PC-3 (cell line): ENCODE data around the gene GLI3. TPM values are rescaled to one million over a fixed set of nuclear protein-coding genes. Genes with fewer than 3 reads are reported as not detected.

Experiments used
- ATAC-seq: fragments of 200-7000 bp; cut with Tn5 transposase; 2 replicates; pipeline ENCODE4 v1.9.1; 2020; ENCODE audit warnings: mild to moderate bottlenecking, moderate library complexity
- BruUV-seq: library from RNA; stranded (reverse); fragments of 400-500 nt; replicated peaks from 2 replicates; lab custom pipeline; 2021; lab: Mats Ljungman, UMichigan
- CTCF ChIA-PET: fragments of 300-600 bp; sonication (Branson Sonifier 250); formaldehyde crosslinking; loops from one replicate; lab custom pipeline; 2022; ENCODE audit warnings: antibody characterized with exemption; lab: Charles Lee
- POLR2A ChIA-PET: fragments of 300-600 bp; sonication (Branson Sonifier 250); formaldehyde crosslinking; loops from one replicate; lab custom pipeline; 2022; ENCODE audit warnings: antibody characterized with exemption; ENCODE audit not compliant: unreplicated experiment; lab: Charles Lee
- DNase-seq: peaks from one replicate; pipeline ENCODE4 v3.0.0-alpha.2; 2015
- H2AFZ ChIP-seq: fragments of 300-600 bp; sonication (generic); 2 replicates; pipeline ENCODE4 v1.6.0; 2016; ENCODE audit warnings: antibody characterized with exemption, low read length
- H3F3A ChIP-seq: fragments of 300-600 bp; sonication (generic); one replicate; pipeline ENCODE4 v1.6.0; 2017; ENCODE audit warnings: antibody characterized with exemption, low read length, control low read depth, mild to moderate bottlenecking; ENCODE audit not compliant: unreplicated experiment
- H3K27ac ChIP-seq: fragments of 300-600 bp; sonication (generic); 2 replicates; pipeline ENCODE4 v1.5.1; 2016; ENCODE audit warnings: mild to moderate bottlenecking, low read length
- H3K27me3 ChIP-seq: fragments of 300-600 bp; sonication (generic); 2 replicates; pipeline ENCODE4 v1.6.1; 2016; ENCODE audit warnings: low read length, mixed read lengths
- H3K36me3 ChIP-seq: fragments of 300-600 bp; sonication (generic); 2 replicates; pipeline ENCODE4 v1.6.1; 2016; ENCODE audit warnings: low read depth, mixed run types, low read length, mixed read lengths
- H3K4me1 ChIP-seq: fragments of 300-600 bp; sonication (generic); 2 replicates; pipeline ENCODE4 v1.5.1; 2016; ENCODE audit warnings: low read length; ENCODE audit not compliant: insufficient read depth
- H3K4me2 ChIP-seq: fragments of 300-600 bp; sonication (generic); 2 replicates; pipeline ENCODE4 v1.6.0; 2016; ENCODE audit warnings: low read length
- H3K4me3 ChIP-seq: fragments of 300-600 bp; sonication (generic); 2 replicates; pipeline ENCODE4 v1.5.1; 2016; ENCODE audit warnings: mild to moderate bottlenecking, low read length, mixed read lengths
- H3K79me2 ChIP-seq: fragments of 300-600 bp; sonication (generic); 2 replicates; pipeline ENCODE4 v1.6.1; 2017; ENCODE audit warnings: low read length, mixed read lengths
- H3K9ac ChIP-seq: fragments of 300-600 bp; sonication (generic); 2 replicates; pipeline ENCODE4 v1.6.0; 2016; ENCODE audit warnings: mild to moderate bottlenecking, low read length
- H3K9me2 ChIP-seq: fragments of 300-600 bp; sonication (generic); replicated peaks from 2 replicates; pipeline ENCODE4 v1.6.1; 2016; ENCODE audit warnings: mixed run types, low read length, mixed read lengths
- H3K9me3 ChIP-seq: fragments of 300-600 bp; sonication (generic); 2 replicates; pipeline ENCODE4 v1.6.1; 2016; ENCODE audit warnings: low read length, mixed read lengths
- H4K20me1 ChIP-seq: fragments of 300-600 bp; sonication (generic); 2 replicates; pipeline ENCODE4 v1.6.1; 2016; ENCODE audit warnings: low read length, mixed read lengths
- CTCF ChIP-seq: fragments of 300-600 bp; sonication (generic); conservative IDR thresholded peaks from 2 replicates; pipeline ENCODE4 v1.5.1; 2017; ENCODE audit warnings: antibody characterized with exemption, low read depth, mild to moderate bottlenecking, low read length
- EZH2 ChIP-seq: fragments of 300-600 bp; sonication (generic); IDR thresholded peaks from one replicate; pipeline ENCODE4 v1.6.1; 2017; ENCODE audit warnings: antibody characterized with exemption, mild to moderate bottlenecking, low read length; ENCODE audit not compliant: unreplicated experiment
- EZH2phosphoT487 ChIP-seq: fragments of 300-600 bp; sonication (generic); IDR thresholded peaks from 2 replicates; pipeline ENCODE4 v1.6.1; 2018; ENCODE audit warnings: mild to moderate bottlenecking, antibody characterized with exemption, low read length, borderline replicate concordance
- intact Hi-C: fragments of 100-400 bp; cut with micrococcal nuclease; formaldehyde crosslinking; loops from 2 replicates; pipeline ENCODE4 v1.9.0; 2023
- total RNA-seq: library from RNA; depleted of rRNA; stranded (reverse); fragments of >200 nt; gene quantifications from 2 replicates; pipeline ENCODE4 v1.2.3, GENCODE V29; 2014

The GLI3 gene
- total RNA-seq, 1 experiment from 2014 or later, result 3.5 TPM

GRCh38 chr7:42241424-42241823, 4.4 kb upstream of the GLI3 start:
- H3K4me2 ChIP-seq, result no peak overlapping the region
- ChIA-PET POLR2A (no interaction called here), CTCF (no interaction called here)
- no TSS peak for BruUV-seq
- TF ChIP-seq EZH2phosphoT487 (no peak), EZH2 (no peak), CTCF (no peak)
- peaks cover 3% of the 10 kb centered on the region; the same call in 1 of the 2 replicates for H3K79me2 ChIP-seq
- no peaks in the 10 kb centered on the region for H3K27me3 ChIP-seq
- no peaks in the 10 kb centered on the region for H3F3A ChIP-seq
- intact Hi-C loops, result no loop called here
- no peak overlapping the region for H3K27ac ChIP-seq
- no peaks in the 10 kb centered on the region for H3K9me3 ChIP-seq
- peaks cover 16% of the 10 kb centered on the region for H3K4me1 ChIP-seq
- H3K9me2 ChIP-seq, result no peaks in the 10 kb centered on the region
- no peak for DNase-seq
- no peak overlapping the region for H3K4me3 ChIP-seq
- no peaks in the 10 kb centered on the region for H4K20me1 ChIP-seq
- no peak for ATAC-seq
- no peak overlapping the region for H2AFZ ChIP-seq
- no peak overlapping the region for H3K9ac ChIP-seq
- H3K36me3 ChIP-seq, result no peaks in the 10 kb centered on the region

- Histone ChIP-seq H3K4me3 (no peak overlapping the region), H3K4me1 (peaks cover 19% of the 10 kb centered on the region), H4K20me1 (no peaks in the 10 kb centered on the region), H3K9me3 (no peaks in the 10 kb centered on the region), H3K4me2 (no peak overlapping the region), H3K36me3 (no peaks in the 10 kb centered on the region), H3K9ac (no peak overlapping the region), H3K79me2 (peaks cover 13% of the 10 kb centered on the region), H3K27ac (no peak overlapping the region), H3K27me3 (no peaks in the 10 kb centered on the region), H3K9me2 (no peaks in the 10 kb centered on the region), H2AFZ (no peak overlapping the region), H3F3A (no peaks in the 10 kb centered on the region)
- no peak for TF ChIP-seq EZH2
- TF ChIP-seq EZH2phosphoT487, result no peak
- no peak for TF ChIP-seq CTCF
- no TSS peak for BruUV-seq
- intact Hi-C loops, result no loop called here
- ChIA-PET POLR2A (interaction anchor here (0.6 kb wide), 1 partner anchor 83 kb away, joined by 3 read pairs; no protein-coding TSS in a partner anchor), CTCF (no interaction called here)
- DNase-seq, result no peak
- ATAC-seq, result no peak
These were observed 3.4 kb upstream of the GLI3 start for GRCh38 chr7:42240416-42240815.

- CTCF ChIA-PET, result interaction anchor here (0.6 kb wide), 1 partner anchor 30 kb away, joined by 5 read pairs; no protein-coding TSS in a partner anchor
- ATAC-seq (peak; percentile 2; the same call in 1 of the 2 replicates), DNase-seq (peak; percentile 41)
- Histone ChIP-seq H3K36me3 (no peaks in the 10 kb centered on the region), H3K4me3 (no peak overlapping the region), H4K20me1 (0 out of 2 replicates have a peak, but pooled peaks cover 6% of the 10 kb centered on the region), H2AFZ (no peak overlapping the region), H3F3A (no peaks in the 10 kb centered on the region), H3K27me3 (no peaks in the 10 kb centered on the region), H3K9me2 (no peaks in the 10 kb centered on the region), H3K9me3 (no peaks in the 10 kb centered on the region), H3K9ac (no peak overlapping the region), H3K79me2 (peaks cover 29% of the 10 kb centered on the region), H3K4me2 (peak overlapping the region; percentile 26; the same call in 1 of the 2 replicates), H3K4me1 (peaks cover 23% of the 10 kb centered on the region), H3K27ac (no peak overlapping the region)
- POLR2A ChIA-PET, result interaction anchor here (0.6 to 0.8 kb wide), 2 partner anchors 14 to 433 kb away, joined by 3 to 8 read pairs; no protein-coding TSS in a partner anchor
- intact Hi-C loops, result loop anchor here (5.0 to 10.0 kb wide), 2 partner anchors 297 to 336 kb away; no protein-coding TSS in a partner anchor
- no peak for TF ChIP-seq CTCF
- TF ChIP-seq EZH2, result no peak
- no peak for TF ChIP-seq EZH2phosphoT487
- no TSS peak for BruUV-seq
These were observed 1.8 kb upstream of the GLI3 start for GRCh38 chr7:42238709-42239366.
